SU-DHL-6 (cell line): ENCODE data around the gene GRAP.
"Not testable (repeated sequence)": the region's sequence is repeated elsewhere in the genome, so short reads cannot be mapped to it uniquely, and the experiment has no call there.

Experiments used
- CTCF ChIP-seq: fragments of 200-600 bp; sonication (generic); IDR thresholded peaks from one replicate; pipeline ENCODE4 v1.5.1; 2017; ENCODE audit warnings: antibody characterized with exemption, mild to moderate bottlenecking, low read length, moderate library complexity; ENCODE audit not compliant: insufficient read depth, poor library complexity, severe bottlenecking
- EZH2phosphoT487 ChIP-seq: fragments of 200-600 bp; sonication (generic), shearing (Covaris generic); conservative IDR thresholded peaks from 2 replicates; pipeline ENCODE4 v1.6.1; 2018; ENCODE audit warnings: mild to moderate bottlenecking, antibody characterized with exemption, low read length, moderate library complexity, mixed read lengths

GRCh38 chr17:19030771-19031449, 15.8 kb downstream of the GRAP start:
- TF ChIP-seq CTCF, EZH2phosphoT487: not testable (repeated sequence)
